ENCODE measurements around the gene MAPK8. TPM values are rescaled to one million over a fixed set of nuclear protein-coding genes. Genes with fewer than 3 reads are reported as not detected.
A peak's percentile ranks its signal among the peaks of the same experiment; 100 is the strongest.

Gene MAPK8
- total and polyA plus RNA-seq, 9 of the 15 experiments (the other 6 are each of a cell fraction or from before 2014, with no cell fraction given), result 6.4 to 159 (median 71.0) TPM

DNA sequence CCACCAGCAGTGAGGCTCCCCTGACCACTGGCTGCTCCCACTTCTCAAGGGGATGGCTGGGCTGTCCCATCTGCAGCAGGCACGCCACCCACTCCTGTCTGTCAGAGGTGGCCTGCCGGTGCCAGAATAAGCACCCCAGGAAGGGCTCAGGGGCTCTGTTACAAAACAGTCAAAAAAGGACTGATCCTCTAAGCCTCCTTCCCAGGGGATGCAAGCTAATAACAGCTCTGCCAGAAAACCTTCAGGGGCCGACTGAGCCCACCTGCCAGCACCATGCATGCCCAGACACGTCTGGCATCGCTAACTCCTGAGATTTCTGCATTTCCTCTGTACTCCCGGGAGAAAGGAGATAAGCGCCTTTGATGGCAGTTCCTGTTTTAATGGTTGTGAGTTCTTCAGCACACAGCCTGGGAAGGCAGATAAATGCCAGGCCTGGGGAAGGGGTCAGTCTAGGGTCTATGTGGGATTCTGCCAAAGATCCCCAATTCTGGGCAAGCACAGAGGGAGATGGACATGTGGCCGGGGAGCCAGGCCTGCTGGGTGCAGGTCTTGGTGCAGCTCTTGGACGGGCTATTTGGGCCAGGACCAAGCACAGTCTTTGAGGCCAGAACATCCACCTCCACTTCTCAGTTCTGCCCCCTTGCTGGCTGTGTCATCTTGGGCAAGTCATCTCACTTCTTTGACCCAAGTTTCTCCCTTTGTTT, 170.0 kb downstream of the MAPK8 start:
- peak; percentile 5; the same call in 1 of the 3 replicates for ATAC-seq
- Histone ChIP-seq H3K27me3 (ENCODE audit: control insufficient read depth in 2 of 2, insufficient read depth in 2 of 2, low read length in 2 of 2) (no peaks in the 10 kb centered on the region), H3K79me2 (ENCODE audit: control insufficient read depth, insufficient read depth, low read length) (peaks cover 59% of the 10 kb centered on the region), H2AFZ (ENCODE audit: low read depth, low read length) (peak overlapping the region; percentile 6; the same call in 1 of the 2 replicates), H3K36me3 (ENCODE audit: control insufficient read depth, insufficient read depth, low read length) (peaks cover 29% of the 10 kb centered on the region), H3K9me1 (ENCODE audit: control insufficient read depth, insufficient read depth, low read length) (no peaks in the 10 kb centered on the region), H3K9me3 (replicated peaks; ENCODE audit: control insufficient read depth, insufficient read depth, low read depth, low read length) (peaks cover 4% of the 10 kb centered on the region), H3K4me2 (ENCODE audit: insufficient read depth, low read length) (peak overlapping the region; percentile 10; the same call in 1 of the 2 replicates), H3K4me3 (no peak overlapping the region), H3K4me1 (replicated peaks in 1 of 2; ENCODE audit: control insufficient read depth in 2 of 2, insufficient read depth in 2 of 2, low read length in 2 of 2) (peaks cover 73 to 85% of the 10 kb centered on the region in 2 experiments), H3K9ac (ENCODE audit: insufficient read depth in 1 of 2, low read depth in 2 of 2, low read length in 2 of 2) (peak overlapping the region; percentile 11 to 82; a peak in 3 of 4 replicates), H4K20me1 (replicated peaks; ENCODE audit: control insufficient read depth, insufficient read depth, low read length) (no peaks in the 10 kb centered on the region), H3K27ac (ENCODE audit: extremely low read depth, low read depth, low read length) (peak overlapping the region; percentile 40)
- intact Hi-C loops (cut with micrococcal nuclease) (no loop called here), in situ Hi-C loops (cut with MboI) (no loop called here)
- POLR2A ChIA-PET, result interaction anchor here (1.0 to 1.5 kb wide), 2 partner anchors 9 to 19 kb away, joined by 3 to 6 read pairs; no protein-coding TSS in a partner anchor
- CTCF ChIA-PET (ENCODE audit: low intra/inter-chr PET ratio), result no interaction called here
- 29% methylated on average over 9 of the region's 9 CpGs for WGBS (ENCODE audit: insufficient coverage, low coverage, missing lambda C conversion rate)
- peak; percentile 15 for FAIRE-seq
- no peak for DNase-seq (ENCODE audit: extremely low read depth in 1 of 4, low spot score in 3 of 4)
- TSS peak; percentile 32 for BruUV-seq (replicated peaks)
- TF ChIP-seq KDM1A (IDR thresholded peaks at IDR 0.05) (peak in 1 of 2 experiments; percentile 42; a peak in 1 of 4 replicates), ERF (CRISPR knock-in tag; IDR thresholded peaks at IDR 0.05) (no peak), RBM39 (optimal IDR thresholded peaks at IDR 0.05; ENCODE audit: low read depth, low read length) (no peak), THRA (IDR thresholded peaks at IDR 0.05) (no peak), MTA3 (IDR thresholded peaks at IDR 0.05; ENCODE audit: borderline replicate concordance) (0 out of 2 replicates have a peak, but pooled peaks have one; percentile 52), E2F1 (CRISPR knock-in tag; IDR thresholded peaks at IDR 0.05) (no peak), WHSC1 (IDR thresholded peaks at IDR 0.05; ENCODE audit: low read length) (peak; percentile 68), ZNF707 (CRISPR knock-in tag; conservative IDR thresholded peaks at IDR 0.05) (no peak), SMARCC2 (IDR thresholded peaks at IDR 0.05; ENCODE audit: low read depth) (peak; percentile 49; the same call in 1 of the 2 replicates), BRD9 (IDR thresholded peaks at IDR 0.05; ENCODE audit: low read depth, partially characterized antibody) (no peak)
- TF ChIP-seq, protein P1, sequence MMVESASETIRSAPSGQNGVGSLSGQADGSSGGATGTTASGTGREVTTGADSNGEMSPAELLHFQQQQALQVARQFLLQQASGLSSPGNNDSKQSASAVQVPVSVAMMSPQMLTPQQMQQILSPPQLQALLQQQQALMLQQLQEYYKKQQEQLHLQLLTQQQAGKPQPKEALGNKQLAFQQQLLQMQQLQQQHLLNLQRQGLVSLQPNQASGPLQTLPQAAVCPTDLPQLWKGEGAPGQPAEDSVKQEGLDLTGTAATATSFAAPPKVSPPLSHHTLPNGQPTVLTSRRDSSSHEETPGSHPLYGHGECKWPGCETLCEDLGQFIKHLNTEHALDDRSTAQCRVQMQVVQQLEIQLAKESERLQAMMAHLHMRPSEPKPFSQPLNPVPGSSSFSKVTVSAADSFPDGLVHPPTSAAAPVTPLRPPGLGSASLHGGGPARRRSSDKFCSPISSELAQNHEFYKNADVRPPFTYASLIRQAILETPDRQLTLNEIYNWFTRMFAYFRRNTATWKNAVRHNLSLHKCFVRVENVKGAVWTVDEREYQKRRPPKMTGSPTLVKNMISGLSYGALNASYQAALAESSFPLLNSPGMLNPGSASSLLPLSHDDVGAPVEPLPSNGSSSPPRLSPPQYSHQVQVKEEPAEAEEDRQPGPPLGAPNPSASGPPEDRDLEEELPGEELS (CRISPR knock-in tag; IDR thresholded peaks at IDR 0.05; ENCODE audit: borderline replicate concordance), result no peak
- TF ChIP-seq, protein P2, sequence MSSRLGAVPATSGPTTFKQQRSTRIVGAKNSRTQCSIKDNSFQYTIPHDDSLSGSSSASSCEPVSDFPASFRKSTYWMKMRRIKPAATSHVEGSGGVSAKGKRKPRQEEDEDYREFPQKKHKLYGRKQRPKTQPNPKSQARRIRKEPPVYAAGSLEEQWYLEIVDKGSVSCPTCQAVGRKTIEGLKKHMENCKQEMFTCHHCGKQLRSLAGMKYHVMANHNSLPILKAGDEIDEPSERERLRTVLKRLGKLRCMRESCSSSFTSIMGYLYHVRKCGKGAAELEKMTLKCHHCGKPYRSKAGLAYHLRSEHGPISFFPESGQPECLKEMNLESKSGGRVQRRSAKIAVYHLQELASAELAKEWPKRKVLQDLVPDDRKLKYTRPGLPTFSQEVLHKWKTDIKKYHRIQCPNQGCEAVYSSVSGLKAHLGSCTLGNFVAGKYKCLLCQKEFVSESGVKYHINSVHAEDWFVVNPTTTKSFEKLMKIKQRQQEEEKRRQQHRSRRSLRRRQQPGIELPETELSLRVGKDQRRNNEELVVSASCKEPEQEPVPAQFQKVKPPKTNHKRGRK (tag; IDR thresholded peaks at IDR 0.05), result no peak
- TF ChIP-seq, protein P3, sequence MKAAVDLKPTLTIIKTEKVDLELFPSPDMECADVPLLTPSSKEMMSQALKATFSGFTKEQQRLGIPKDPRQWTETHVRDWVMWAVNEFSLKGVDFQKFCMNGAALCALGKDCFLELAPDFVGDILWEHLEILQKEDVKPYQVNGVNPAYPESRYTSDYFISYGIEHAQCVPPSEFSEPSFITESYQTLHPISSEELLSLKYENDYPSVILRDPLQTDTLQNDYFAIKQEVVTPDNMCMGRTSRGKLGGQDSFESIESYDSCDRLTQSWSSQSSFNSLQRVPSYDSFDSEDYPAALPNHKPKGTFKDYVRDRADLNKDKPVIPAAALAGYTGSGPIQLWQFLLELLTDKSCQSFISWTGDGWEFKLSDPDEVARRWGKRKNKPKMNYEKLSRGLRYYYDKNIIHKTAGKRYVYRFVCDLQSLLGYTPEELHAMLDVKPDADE (conservative IDR thresholded peaks at IDR 0.05; ENCODE audit: control insufficient read depth, low read depth, low read length), result no peak

Data from K562 (cell line).